H1 (cell line): ENCODE results near the gene INSM1. TPM values are rescaled to one million over a fixed set of nuclear protein-coding genes. Genes with fewer than 3 reads are reported as not detected.

Source experiments
- CTCF ChIA-PET: fragments of 300-600 bp; sonication (Branson Sonifier 250); formaldehyde crosslinking; loops from one replicate; lab custom pipeline; 2021; ENCODE audit not compliant: partially characterized antibody; lab: Charles Lee
- POLR2A ChIA-PET: fragments of 300-600 bp; sonication (Branson Sonifier 250); formaldehyde crosslinking; loops from one replicate; lab custom pipeline; 2021; ENCODE audit warnings: inconsistent platforms; ENCODE audit not compliant: partially characterized antibody; lab: Charles Lee
- DNase-seq, 2 experiments: peaks; one replicate each; pipeline versions ENCODE4 v3.0.0 to v3.0.0-alpha.2; 2010 to 2022; ENCODE audit warnings: low spot score in 2 of 2, low read depth in 1 of 2, mixed read lengths in 1 of 2
- FAIRE-seq: peaks from 2 replicates; lab custom pipeline; 2011; peaks lifted over from hg19 to GRCh38; lab: Jason Lieb, UNC
- H2AFZ ChIP-seq: 2 replicates; pipeline ENCODE4 v1.8.1; 2012; ENCODE audit warnings: low read length, inconsistent platforms
- H2AK5ac ChIP-seq: 2 replicates; pipeline ENCODE4 v1.6.1; 2013; ENCODE audit warnings: low read depth, low read length
- H2BK120ac ChIP-seq: replicated peaks from 2 replicates; pipeline ENCODE3; 2013; ENCODE audit warnings: low read depth, low read length, inconsistent platforms
- H2BK12ac ChIP-seq: 2 replicates; pipeline ENCODE4 v1.6.1; 2013; ENCODE audit warnings: low read depth, low read length
- H2BK15ac ChIP-seq: 2 replicates; pipeline ENCODE4 v1.6.1; 2013; ENCODE audit warnings: low read length
- H2BK20ac ChIP-seq: 2 replicates; pipeline ENCODE4 v1.6.1; 2013; ENCODE audit warnings: low read length
- H2BK5ac ChIP-seq: 2 replicates; pipeline ENCODE4 v1.6.1; 2013; ENCODE audit warnings: low read depth, low read length
- H3K14ac ChIP-seq: 2 replicates; pipeline ENCODE4 v1.6.1; 2013; ENCODE audit warnings: inconsistent platforms; ENCODE audit not compliant: insufficient read length
- H3K18ac ChIP-seq: 2 replicates; pipeline ENCODE4 v1.6.1; 2013; ENCODE audit warnings: low read length; ENCODE audit errors: extremely low read depth
- H3K23ac ChIP-seq: 2 replicates; pipeline ENCODE4 v1.6.1; 2013; ENCODE audit warnings: inconsistent platforms; ENCODE audit not compliant: insufficient read length
- H3K23me2 ChIP-seq: 2 replicates; pipeline ENCODE4 v1.6.1; 2013; ENCODE audit warnings: low read depth, low read length
- H3K27ac ChIP-seq: 2 replicates; pipeline ENCODE4 v1.6.1; 2011; ENCODE audit warnings: low read depth, low read length, inconsistent platforms
- H3K27me3 ChIP-seq, 4 experiments: replicated peaks in 1 of 4; 1 replicate in 1 of 4; 2 replicates in 3 of 4; pipeline versions ENCODE4 v1.6.1 to v1.8.1; 2011 to 2013; ENCODE audit warnings: low read length in 3 of 4, mild to moderate bottlenecking in 3 of 4, inconsistent platforms in 2 of 4, mixed read lengths in 2 of 4, moderate library complexity in 1 of 4; ENCODE audit not compliant: control insufficient read depth in 3 of 4, insufficient read depth in 3 of 4; ENCODE audit errors: extremely low read depth in 1 of 4
- H3K36me3 ChIP-seq, 4 experiments: 2 replicates each; pipeline versions ENCODE4 v1.6.1 to v1.8.1; 2011 to 2013; ENCODE audit warnings: mild to moderate bottlenecking in 4 of 4, low read length in 3 of 4, moderate library complexity in 2 of 4, control low read depth in 1 of 4, inconsistent platforms in 1 of 4; ENCODE audit not compliant: insufficient read depth in 4 of 4, control insufficient read depth in 2 of 4
- H3K4ac ChIP-seq: replicated peaks from 2 replicates; pipeline ENCODE3; 2013; ENCODE audit warnings: low read length, low read depth, mixed read lengths, inconsistent platforms; ENCODE audit not compliant: insufficient read length
- H3K4me1 ChIP-seq, 4 experiments: replicated peaks in 1 of 4; 1 replicate in 1 of 4; 2 replicates in 3 of 4; pipeline versions ENCODE4 v1.6.1 to v1.8.1; 2011 to 2013; ENCODE audit warnings: low read length in 3 of 4, inconsistent platforms in 2 of 4, mixed read lengths in 1 of 4; ENCODE audit not compliant: insufficient read depth in 4 of 4, control insufficient read depth in 3 of 4
- H3K4me2 ChIP-seq, 2 experiments: 2 replicates each; pipeline versions ENCODE4 v1.6.1 to v1.8.1; 2011 to 2013; ENCODE audit warnings: low read depth in 2 of 2, low read length in 2 of 2, control low read depth in 1 of 2, inconsistent platforms in 1 of 2, mild to moderate bottlenecking in 1 of 2; ENCODE audit not compliant: insufficient read depth in 1 of 2
- H3K4me3 ChIP-seq, 4 experiments: fragments of 200-600, 300-600 bp in 1 of 4; sonication (generic), shearing (Covaris generic), sonication (Bioruptor Twin) in 1 of 4; 2 replicates each; pipeline versions ENCODE4 v1.5.1 to v1.8.1; 2011 to 2016; ENCODE audit warnings: low read length in 4 of 4, low read depth in 3 of 4, control low read depth in 2 of 4, inconsistent platforms in 2 of 4, mild to moderate bottlenecking in 2 of 4, mixed read lengths in 1 of 4, moderate library complexity in 1 of 4; ENCODE audit not compliant: insufficient read depth in 2 of 4; ENCODE audit errors: extremely low read depth in 1 of 4
- H3K56ac ChIP-seq: replicated peaks from 2 replicates; pipeline ENCODE3; 2013; ENCODE audit warnings: low read depth, mild to moderate bottlenecking, mixed read lengths, low read length, inconsistent platforms; ENCODE audit not compliant: insufficient read length
- H3K79me1 ChIP-seq: 2 replicates; pipeline ENCODE4 v1.6.1; 2013; ENCODE audit warnings: low read depth, low read length, control low read depth
- H3K79me2 ChIP-seq, 2 experiments: 2 replicates each; pipeline versions ENCODE4 v1.6.1 to v1.8.1; 2012 to 2013; ENCODE audit warnings: low read length in 2 of 2, mild to moderate bottlenecking in 2 of 2, inconsistent platforms in 1 of 2; ENCODE audit not compliant: insufficient read depth in 2 of 2, control insufficient read depth in 1 of 2
- H3K9ac ChIP-seq, 4 experiments: replicated peaks in 1 of 4; 1 replicate in 1 of 4; 2 replicates in 3 of 4; pipeline versions ENCODE4 v1.6.1 to v1.8.1; 2011 to 2013; ENCODE audit warnings: low read depth in 3 of 4, low read length in 3 of 4, control low read depth in 2 of 4, mild to moderate bottlenecking in 2 of 4, moderate library complexity in 2 of 4, inconsistent platforms in 1 of 4; ENCODE audit errors: extremely low read depth in 1 of 4
- H3K9me3 ChIP-seq, 2 experiments: 2 replicates each; pipeline versions ENCODE4 v1.6.1 to v1.8.1; 2012 to 2013; ENCODE audit warnings: mild to moderate bottlenecking in 2 of 2, moderate library complexity in 2 of 2, control low read depth in 1 of 2, inconsistent platforms in 1 of 2, low read depth in 1 of 2, low read length in 1 of 2, mixed read lengths in 1 of 2; ENCODE audit not compliant: insufficient read depth in 2 of 2
- H4K20me1 ChIP-seq, 2 experiments: replicated peaks in 1 of 2; 2 replicates each; pipeline versions ENCODE3 to v1.8.1; 2011 to 2013; ENCODE audit warnings: inconsistent platforms in 2 of 2, low read length in 2 of 2, mild to moderate bottlenecking in 1 of 2; ENCODE audit not compliant: insufficient read depth in 2 of 2, control insufficient read depth in 1 of 2
- H4K5ac ChIP-seq: 2 replicates; pipeline ENCODE4 v1.6.1; 2013; ENCODE audit warnings: low read length, low read depth, mixed read lengths, inconsistent platforms; ENCODE audit not compliant: insufficient read length
- H4K8ac ChIP-seq: 2 replicates; pipeline ENCODE4 v1.8.0; 2013; ENCODE audit warnings: mild to moderate bottlenecking, moderate library complexity, low read length, inconsistent platforms; ENCODE audit not compliant: insufficient read depth; ENCODE audit errors: extremely low read depth
- H4K91ac ChIP-seq: replicated peaks from 2 replicates; pipeline ENCODE3; 2013; ENCODE audit warnings: low read length, mixed read lengths, inconsistent platforms; ENCODE audit not compliant: insufficient read length
- CBX5 ChIP-seq: fragments of 300-800, 300-1000 bp; sonication (generic); IDR thresholded peaks from 2 replicates; pipeline ENCODE4 v1.7.1; 2016; ENCODE audit warnings: antibody characterized with exemption, low read length, low read depth
- JUN ChIP-seq: IDR thresholded peaks from 2 replicates; pipeline ENCODE4 v1.6.1; 2011; ENCODE audit warnings: low read depth, mild to moderate bottlenecking, improper control_type of control experiment, low read length
- RNF2 ChIP-seq: fragments of 200-900, 300-1000 bp; sonication (generic); IDR thresholded peaks from 2 replicates; pipeline ENCODE4 v1.7.1; 2016; ENCODE audit warnings: borderline replicate concordance, low read depth, mild to moderate bottlenecking, antibody characterized with exemption, low read length; ENCODE audit not compliant: poor library complexity, severe bottlenecking; ENCODE audit errors: missing control alignments
- TEAD4 ChIP-seq: IDR thresholded peaks from 2 replicates; pipeline ENCODE4 v1.6.1; 2012; ENCODE audit warnings: low read depth, low read length, inconsistent platforms, mixed read lengths
- WGBS, 2 experiments: shearing (Covaris generic) in 1 of 2; methylation state at CpG; one replicate each; pipeline versions ENCODE4 v1.1.6 to v1.1.7; 2013 to 2015; ENCODE audit warnings: low lambda C conversion rate in 2 of 2, mixed read lengths in 2 of 2, inconsistent platforms in 1 of 2, low coverage in 1 of 2, missing lambda C conversion rate in 1 of 2; ENCODE audit not compliant: insufficient replicate concordance in 2 of 2, insufficient coverage in 1 of 2, insufficient read length in 1 of 2; ENCODE audit errors: extremely low coverage in 1 of 2, missing lambda C conversion rate in 1 of 2; 5-methylcytosine and 5-hydroxymethylcytosine counted together
- polyA plus RNA-seq, 7 experiments: library from polyadenylated mRNA; depleted of rRNA in 3 of 7; stranded (reverse) in 5 of 7; unstranded in 2 of 7; fragments of >200 nt in 5 of 7; fragments of 200-250 nt in 2 of 7; gene quantifications; 1 replicate in 5 of 7; 2 replicates in 1 of 7; 4 replicates in 1 of 7; pipeline versions ENCODE4 v1.2.1 to v1.2.3, GENCODE V29; 2011 to 2013; ENCODE audit warnings: missing spikeins in 2 of 7, mixed read lengths in 2 of 7
- total RNA-seq: library from RNA; stranded (reverse); fragmentation: NEBNext Ultra II Directional; extraction: Animal tissue kit (Norgen Biotek cat#: 25700); gene quantifications from 2 replicates; pipeline ENCODE4 v1.2.1, GENCODE V29; 2021

The INSM1 gene
- total and polyA plus RNA-seq, 2 of the 8 experiments (the other 6 are each of a cell fraction or from before 2014, with no cell fraction given) = 0.86 to 2.5 TPM

- Histone ChIP-seq H3K4ac (no peak overlapping the region), H3K23me2 (peaks cover 4% of the 10 kb centered on the region; the same call in 1 of the 2 replicates), H3K9me3 (peaks cover 0 to 2% of the 10 kb centered on the region in 2 experiments; a peak in 1 of 4 replicates), H2BK20ac (no peak overlapping the region), H4K91ac (no peak overlapping the region), H3K9ac (no peak overlapping the region), H3K4me1 (no peaks in the 10 kb centered on the region), H4K20me1 (no peaks in the 10 kb centered on the region), H3K4me2 (no peak overlapping the region), H3K79me1 (no peaks in the 10 kb centered on the region), H4K5ac (no peak overlapping the region), H3K79me2 (no peaks in the 10 kb centered on the region), H2BK120ac (no peak overlapping the region), H3K14ac (no peak overlapping the region), H3K36me3 (no peaks in the 10 kb centered on the region), H4K8ac (no peak overlapping the region), H2BK12ac (no peak overlapping the region), H3K27ac (no peak overlapping the region), H2BK15ac (no peak overlapping the region), H3K56ac (no peak overlapping the region), H3K23ac (no peak overlapping the region), H3K27me3 (no peaks in the 10 kb centered on the region), H3K4me3 (no peak overlapping the region), H2BK5ac (no peak overlapping the region), H3K18ac (no peak overlapping the region), H2AK5ac (no peak overlapping the region), H2AFZ (no peak overlapping the region)
- TF ChIP-seq RNF2 = no peak
- TF ChIP-seq TEAD4 = no peak
- no peak for TF ChIP-seq JUN
- no peak for TF ChIP-seq CBX5
- 95% methylated on average over 6 of the region's 6 CpGs; no CpG with 5 or more reads in 1 of the 2 experiments for WGBS, 2 experiments
- FAIRE-seq (no peak), DNase-seq (no peak)
- ChIA-PET CTCF (interaction anchor here (1.3 to 2.2 kb wide), 2 partner anchors 8 to 26 kb away, joined by 6 to 8 read pairs; no protein-coding TSS in a partner anchor), POLR2A (no interaction called here)
Measured at GRCh38 chr20:20333866-20334265, 34.0 kb upstream of the INSM1 start.
